NCI-H82 (cell line): ENCODE data around the gene ITIH5.
"Not testable (repeated sequence)": the region's sequence is repeated elsewhere in the genome, so short reads cannot be mapped to it uniquely, and the experiment has no call there.

Experiments
- DNase-seq: peaks from one replicate; lab custom pipeline; 2025; lab: John Stamatoyannopoulos, UW

Gene ITIH5

DNA sequence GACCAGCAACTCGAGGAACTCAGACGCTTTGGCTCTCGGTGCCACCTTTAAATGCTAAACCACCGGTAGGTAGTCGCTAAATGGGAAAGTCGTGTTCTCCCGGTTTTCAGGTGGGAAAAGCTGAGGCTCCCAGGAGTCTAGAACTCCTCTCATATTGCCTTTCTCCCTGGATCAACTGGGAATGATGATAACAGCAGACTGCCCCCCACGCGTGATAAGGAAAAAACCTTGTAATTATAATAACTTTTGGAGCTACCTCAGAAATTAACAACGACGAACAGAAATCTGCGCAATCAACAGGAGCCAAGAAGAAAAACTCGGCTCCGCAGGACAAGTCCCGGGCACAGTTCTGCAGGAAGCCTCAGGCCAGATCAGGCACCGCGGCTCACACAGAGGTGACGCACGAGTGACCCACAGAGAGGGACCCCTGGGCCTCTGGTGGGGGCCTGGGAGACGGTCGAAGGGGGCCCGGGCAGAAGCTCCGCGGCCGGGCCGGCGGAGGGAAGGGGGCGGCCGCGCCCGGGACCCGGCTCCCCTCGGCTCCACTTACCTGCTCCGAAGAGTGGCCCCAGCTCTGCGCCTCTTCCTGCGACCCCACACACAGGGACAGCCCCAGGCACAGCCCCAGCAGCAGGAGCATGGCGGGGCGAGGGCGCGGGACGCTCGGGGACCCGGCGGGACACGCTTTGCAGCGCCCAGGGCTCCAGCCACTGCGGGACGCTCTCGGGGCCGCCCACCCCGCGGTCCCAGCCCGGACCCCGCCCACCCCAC lies at the start of gene ITIH5:
Gene ITIH5 (minus strand): TSS at position 714 of the 771 bp plus-strand sequence. CDS start 74 bp downstream, at position 640.
- DNase-seq: no peak

DNA sequence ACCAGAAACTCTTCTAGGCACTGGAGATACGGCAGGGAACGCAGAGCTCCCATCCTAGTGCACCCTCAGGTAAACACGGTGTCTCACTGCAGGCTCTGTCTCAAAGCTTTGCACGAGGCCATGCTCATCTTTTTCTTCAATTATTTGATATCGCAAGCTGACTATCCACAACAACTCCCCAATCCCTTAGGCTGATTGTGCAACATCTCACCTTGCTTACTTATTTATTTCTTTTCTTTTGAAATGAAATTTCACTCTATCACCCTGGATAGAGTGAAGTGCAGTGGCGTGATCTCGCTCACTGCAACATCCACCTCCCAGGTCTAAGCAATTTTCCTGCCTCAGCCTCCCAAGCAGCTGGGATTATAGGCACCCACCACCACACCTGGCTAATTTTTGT lies 48.7 kb upstream of the ITIH5 start:
- no peak for DNase-seq

DNA sequence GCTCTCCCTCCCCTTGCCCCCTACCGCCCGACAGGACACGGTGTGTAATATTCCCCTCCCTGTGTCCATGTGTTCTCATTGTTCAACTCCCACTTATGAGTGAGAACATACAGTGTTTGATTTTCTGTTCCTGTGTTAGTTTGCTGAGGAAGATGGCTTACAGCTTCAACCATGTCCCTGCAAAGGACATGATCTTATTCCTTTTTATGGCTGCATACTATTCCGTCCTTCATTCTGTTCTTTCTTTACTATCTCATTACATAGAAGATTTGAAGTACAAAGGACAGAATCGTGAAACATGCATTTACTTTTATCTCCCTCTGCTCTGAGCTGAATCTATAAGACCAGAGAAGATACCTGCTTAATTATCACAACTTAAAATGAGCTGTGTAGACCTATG lies 44.3 kb upstream of the ITIH5 start:
- not testable (repeated sequence) for DNase-seq

- no peak for DNase-seq
Observed at GRCh38 chr10:7710446-7710845, 43.7 kb upstream of the ITIH5 start.

DNA sequence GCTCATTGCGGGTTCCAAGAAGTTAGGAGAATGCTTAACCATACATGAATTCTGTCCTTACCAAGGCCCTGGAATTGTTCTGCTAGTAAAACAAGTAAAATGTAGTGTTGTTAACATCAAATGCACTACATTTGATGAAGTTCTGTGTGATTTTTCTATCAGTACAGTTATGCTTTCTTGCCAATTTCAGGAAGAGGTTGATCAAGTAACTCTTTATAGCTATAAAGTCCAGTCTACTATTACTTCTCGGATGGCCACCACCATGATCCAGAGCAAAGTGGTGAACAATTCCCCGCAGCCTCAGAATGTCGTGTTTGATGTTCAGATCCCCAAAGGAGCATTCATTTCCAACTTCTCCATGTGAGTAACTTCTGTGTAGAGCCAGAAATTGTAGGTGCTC lies 42.1 kb upstream of the ITIH5 start:
- DNase-seq: no peak

DNA sequence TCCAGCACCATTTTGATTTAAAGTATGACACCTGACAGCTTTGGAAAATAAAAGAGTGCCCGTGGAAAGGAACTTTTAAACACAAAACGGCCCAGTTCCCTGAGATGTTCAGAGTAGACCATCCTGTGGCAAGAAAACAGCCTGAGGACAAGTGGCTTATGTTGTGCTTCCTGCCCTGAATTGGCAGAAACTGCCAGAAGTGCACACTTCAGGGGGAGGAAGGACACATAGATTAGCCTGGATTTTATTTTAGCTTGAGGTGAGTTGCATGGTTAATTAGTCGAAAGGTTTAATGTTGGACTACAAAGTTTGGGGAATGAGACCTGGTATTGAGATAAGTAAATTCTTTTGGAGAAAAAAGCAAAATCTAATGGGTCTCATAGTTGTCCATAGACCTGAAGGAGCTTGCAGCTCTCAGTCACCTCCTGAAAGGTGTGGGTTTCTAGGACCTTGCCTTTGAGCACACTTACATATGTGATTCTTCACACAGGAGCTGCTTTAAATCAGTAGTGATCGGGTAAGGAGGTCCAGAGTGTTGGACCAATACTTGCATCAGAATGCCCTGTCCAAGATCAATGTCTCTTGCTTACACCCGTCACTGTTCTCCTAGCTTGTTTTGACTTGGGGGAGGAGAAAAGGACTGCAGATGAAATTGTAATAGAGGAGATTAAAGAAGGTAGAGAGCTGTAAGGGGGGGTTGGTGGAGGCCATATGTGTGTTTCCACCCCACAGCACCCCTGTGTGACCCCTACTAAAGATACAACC lies 41.3 kb upstream of the ITIH5 start:
- DNase-seq: no peak

GRCh38 chr10:7707102-7707501 lies 40.3 kb upstream of the ITIH5 start:
- DNase-seq: no peak

GRCh38 chr10:7706534-7707073 lies 39.8 kb upstream of the ITIH5 start:
- no peak for DNase-seq

DNA sequence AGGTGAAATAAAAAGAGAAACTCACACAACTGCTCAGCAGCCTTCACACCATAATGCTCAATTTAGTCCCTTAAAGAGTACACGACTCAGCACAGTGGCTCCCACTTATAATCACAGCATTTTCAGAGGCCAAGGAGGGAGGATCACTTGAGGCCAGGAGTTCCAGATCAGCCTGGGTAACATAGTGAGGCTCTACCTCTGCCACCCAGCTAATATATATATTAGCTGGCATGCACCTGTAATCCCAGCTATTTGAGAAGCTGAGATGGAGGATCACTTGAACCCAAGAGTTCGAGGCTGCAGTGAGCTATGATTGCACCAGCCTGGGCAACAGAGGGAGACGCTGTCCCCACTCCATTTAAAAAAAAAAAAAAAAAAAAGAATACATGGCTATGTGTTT lies 38.6 kb upstream of the ITIH5 start:
- no peak for DNase-seq

DNA sequence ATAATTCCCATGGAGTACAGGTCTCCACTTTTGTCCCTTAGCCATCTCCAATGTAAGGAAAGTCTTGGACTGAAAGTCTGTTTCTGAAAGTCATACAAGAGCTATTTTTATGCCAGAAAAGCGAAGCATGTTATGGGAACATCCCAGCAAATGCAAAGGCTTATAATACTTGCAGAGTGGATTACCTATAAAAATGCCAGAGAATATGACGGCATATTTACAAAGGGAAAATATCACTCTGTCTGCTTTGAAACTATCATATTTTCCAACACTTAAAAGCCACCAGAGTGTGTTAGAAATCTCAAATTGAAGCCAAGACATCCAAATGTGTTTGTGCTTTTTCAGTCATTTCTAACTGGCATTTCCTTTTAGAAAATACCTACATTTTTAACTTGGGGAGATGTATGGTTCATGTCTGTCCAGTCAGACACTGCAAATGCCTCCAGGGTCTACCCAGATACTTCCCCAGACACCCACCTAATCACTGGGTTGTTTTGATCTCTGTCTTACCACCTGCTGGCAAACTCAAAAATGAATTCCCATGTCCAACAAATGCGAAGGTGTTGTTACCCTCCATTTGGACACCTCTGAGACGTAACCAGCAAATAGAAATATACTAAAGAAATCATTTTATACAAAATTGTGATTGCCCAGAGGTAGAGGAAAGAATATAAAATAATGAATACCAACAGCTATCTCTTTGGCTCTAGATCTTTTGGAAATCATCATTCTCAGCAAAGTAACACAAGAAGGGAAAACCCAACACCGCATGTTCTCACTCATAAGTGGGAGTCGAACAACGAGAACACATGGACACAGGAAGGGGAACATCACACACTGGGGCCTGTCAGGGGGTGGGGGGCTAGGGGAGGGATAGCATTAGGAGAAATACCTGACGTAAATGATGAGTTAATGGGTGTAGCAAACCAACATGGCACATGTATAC lies 37.6 kb upstream of the ITIH5 start:
- no peak for DNase-seq

- DNase-seq: no peak
Observed at GRCh38 chr10:7703140-7703539, 36.4 kb upstream of the ITIH5 start, which contains the start of gene ITIH2. Gene ITIH2, plus strand, starts transcription at chr10:7703316. Its CDS starts 119 bp downstream, at chr10:7703435.

DNA sequence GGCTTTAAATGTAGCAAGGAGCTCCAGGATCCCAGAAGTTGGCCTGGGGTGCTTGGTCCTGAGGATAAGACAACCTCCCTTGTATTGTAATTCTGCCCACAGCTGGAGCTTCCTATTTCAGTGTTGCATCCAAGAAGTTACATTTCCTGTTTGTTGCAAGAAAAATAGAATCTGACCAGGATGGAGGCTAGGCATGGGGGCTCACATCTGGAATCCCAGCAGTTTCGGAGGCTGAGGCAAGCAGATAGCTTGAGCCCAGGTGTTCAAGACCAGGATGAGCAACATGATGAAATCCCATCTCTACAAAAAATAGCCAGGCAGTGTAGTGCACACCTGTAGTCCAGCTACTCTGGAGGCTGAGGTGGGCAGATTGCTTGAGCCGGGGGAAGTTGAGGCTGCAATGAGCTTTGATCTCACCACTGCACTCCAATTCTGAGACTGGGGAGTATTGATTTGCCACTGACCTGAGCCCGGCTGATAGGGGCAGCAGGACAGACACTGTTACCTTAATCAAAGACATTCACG lies 35.6 kb upstream of the ITIH5 start:
- DNase-seq: no peak

DNA sequence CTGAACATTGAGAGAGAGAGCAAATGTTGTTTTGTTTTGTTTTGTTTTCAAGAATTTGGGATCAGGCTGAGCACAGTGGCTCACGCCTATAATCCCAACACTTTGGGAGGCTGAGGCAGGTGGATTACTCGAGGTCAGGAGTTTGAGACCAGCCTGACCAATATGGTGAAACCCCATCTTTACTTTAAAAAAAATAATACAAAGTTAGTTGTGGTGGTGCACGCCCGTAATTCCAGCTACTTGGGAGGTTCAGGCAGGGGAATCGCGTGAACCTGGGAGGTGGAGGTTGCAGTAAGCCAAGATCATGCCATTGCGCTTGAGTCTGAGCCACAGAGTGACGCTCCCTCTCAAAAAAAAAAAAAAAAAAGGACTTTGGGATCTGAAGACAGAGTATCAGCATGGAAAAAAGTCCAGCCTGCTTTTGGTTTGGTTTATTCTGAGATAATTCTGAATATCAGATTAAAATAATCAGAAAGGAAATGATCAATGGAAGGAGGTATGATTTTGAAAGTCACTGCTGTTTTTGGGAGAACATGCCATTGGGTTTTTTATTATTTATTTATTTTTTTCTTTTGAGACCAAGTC lies 34.5 kb upstream of the ITIH5 start:
- DNase-seq: no peak

DNA sequence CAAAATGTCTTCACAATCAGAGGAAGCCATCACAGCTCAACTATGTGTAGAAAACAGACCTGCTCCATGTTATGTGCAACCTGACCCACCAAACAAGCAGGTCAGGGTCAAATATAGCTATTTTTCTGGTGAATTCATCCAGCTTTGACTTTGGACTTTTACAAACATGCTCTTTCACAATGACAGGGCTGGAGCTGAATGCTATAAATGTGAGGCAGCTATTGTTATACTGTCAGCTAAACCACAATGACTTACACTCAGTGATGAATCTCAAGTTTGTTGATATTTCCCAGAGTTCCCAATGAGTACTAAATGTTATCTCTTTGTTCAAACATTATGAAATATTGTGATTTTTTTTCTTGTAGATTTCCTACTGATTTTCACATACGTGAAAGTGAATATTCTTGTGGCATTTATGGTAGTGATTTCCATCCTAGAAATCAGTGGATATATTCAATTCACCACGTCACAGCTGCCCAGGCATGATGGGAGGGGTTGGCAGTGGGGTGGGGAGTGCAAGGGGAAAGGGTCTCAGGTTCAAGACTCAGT lies 33.9 kb upstream of the ITIH5 start:
- DNase-seq: no peak

GRCh38 chr10:7697426-7697825 lies 30.7 kb upstream of the ITIH5 start:
- no peak for DNase-seq

- DNase-seq: no peak
Observed at GRCh38 chr10:7696545-7696944, 29.8 kb upstream of the ITIH5 start.

DNA sequence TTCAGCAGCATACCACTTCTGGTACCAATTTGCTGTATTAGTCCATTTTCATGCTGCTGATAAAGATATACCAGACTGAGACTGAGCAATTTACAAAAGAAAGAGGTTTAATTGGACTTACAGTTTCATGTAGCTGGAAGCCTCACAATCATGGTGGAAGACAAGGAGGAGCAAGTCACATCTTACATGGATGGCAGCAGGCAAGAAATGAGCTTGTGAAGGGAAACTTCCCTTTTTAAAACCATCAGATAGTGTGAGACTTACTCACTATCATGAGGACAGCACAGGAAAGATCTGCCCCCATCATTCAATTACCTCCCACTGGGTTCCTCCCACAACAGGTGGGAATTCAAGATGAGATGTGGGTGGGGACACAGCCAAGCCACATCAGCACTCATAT lies 26.4 kb upstream of the ITIH5 start:
- DNase-seq: not testable (repeated sequence)

- DNase-seq: not testable (repeated sequence)
Observed at GRCh38 chr10:7692368-7692767, 25.6 kb upstream of the ITIH5 start.

DNA sequence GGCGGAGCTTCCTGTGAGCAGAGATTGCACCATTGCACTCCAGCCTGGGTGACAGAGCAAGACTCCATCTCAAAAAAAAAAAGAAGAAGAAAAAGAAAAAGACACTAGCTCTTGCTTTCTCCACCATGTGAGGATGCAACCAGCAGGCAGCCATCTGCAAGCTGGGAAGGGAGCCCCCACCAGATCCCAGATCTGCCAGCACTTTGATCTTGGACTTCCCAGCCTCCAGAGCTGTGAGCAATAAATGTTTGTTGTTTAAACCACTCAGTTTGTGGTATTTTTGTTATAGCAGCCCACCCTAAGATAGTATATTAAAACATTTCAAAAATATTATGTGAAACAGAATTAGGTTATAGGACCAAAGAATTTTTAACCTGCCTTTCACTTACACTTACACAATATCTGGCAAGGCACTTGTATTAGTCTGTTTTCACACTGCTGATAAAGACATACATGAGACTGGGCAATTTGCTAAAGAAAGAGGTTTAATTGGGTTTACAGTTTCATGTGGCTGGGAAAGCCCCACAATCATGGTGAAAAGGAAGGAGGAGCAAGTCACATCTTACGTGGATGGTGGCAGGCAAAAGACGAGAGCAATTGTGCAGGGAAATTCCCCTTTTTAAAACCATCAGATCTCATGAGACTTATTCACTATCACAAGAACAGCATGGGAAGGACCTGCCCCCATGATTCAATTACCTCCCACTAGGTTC lies 24.3 kb upstream of the ITIH5 start:
- DNase-seq: not testable (repeated sequence)

DNA sequence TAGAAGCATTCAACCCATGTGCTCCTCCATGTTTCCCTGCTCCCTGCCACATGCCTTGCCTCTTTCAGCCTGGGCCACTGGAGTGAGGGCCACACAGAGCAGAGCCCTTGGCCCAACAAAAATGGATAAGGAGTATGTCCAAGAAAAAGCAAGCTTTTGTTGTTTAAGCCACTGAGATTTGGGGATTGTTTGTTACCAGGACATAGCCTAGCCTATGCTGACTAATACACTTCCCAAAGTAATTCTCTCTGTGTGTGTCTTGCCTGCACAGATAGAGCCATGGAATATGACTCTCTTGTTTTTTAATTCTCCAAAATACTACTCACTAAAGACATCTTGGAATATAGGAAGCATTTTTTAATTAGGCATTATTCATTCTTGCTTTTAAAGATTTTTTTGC lies 22.8 kb upstream of the ITIH5 start:
- no peak for DNase-seq
